Choroid plexus epithelial cell (primary cell): ENCODE results near the gene MAPK7.

Source experiments
- DNase-seq: peaks from one replicate; pipeline ENCODE4 v3.0.0-alpha.2; 2010; ENCODE audit warnings: low read depth
- H3K4me3 ChIP-seq: 2 replicates; pipeline ENCODE4 v1.5.1; 2011; ENCODE audit warnings: low read depth, mild to moderate bottlenecking, control low read depth, low read length, moderate library complexity
- TF ChIP-seq, protein P1 (sequence below): conservative IDR thresholded peaks from 2 replicates; pipeline ENCODE4 v1.5.1; 2011; ENCODE audit warnings: low read depth, mild to moderate bottlenecking, control low read depth, inconsistent platforms, low read length, moderate library complexity

The MAPK7 gene

DNA sequence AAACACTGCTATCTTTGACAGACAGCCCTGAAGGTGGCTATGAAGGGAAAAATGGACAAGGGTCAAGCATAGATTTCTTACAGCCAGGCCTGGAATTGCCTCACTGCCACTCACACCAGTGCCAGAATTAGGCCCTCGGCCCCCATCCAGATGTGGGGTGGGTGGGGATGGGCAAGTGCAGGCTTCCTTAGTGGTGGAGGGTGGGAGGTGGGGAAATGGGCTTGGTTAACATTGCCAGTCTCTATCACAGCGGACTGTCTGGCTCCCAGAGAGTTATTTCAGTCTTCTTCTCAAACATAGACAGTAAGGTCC, 40.6 kb upstream of the MAPK7 start:
- no peak for DNase-seq
- H3K4me3 ChIP-seq, result no peak overlapping the region
- TF ChIP-seq, protein P1, sequence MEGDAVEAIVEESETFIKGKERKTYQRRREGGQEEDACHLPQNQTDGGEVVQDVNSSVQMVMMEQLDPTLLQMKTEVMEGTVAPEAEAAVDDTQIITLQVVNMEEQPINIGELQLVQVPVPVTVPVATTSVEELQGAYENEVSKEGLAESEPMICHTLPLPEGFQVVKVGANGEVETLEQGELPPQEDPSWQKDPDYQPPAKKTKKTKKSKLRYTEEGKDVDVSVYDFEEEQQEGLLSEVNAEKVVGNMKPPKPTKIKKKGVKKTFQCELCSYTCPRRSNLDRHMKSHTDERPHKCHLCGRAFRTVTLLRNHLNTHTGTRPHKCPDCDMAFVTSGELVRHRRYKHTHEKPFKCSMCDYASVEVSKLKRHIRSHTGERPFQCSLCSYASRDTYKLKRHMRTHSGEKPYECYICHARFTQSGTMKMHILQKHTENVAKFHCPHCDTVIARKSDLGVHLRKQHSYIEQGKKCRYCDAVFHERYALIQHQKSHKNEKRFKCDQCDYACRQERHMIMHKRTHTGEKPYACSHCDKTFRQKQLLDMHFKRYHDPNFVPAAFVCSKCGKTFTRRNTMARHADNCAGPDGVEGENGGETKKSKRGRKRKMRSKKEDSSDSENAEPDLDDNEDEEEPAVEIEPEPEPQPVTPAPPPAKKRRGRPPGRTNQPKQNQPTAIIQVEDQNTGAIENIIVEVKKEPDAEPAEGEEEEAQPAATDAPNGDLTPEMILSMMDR, result no peak

DNA sequence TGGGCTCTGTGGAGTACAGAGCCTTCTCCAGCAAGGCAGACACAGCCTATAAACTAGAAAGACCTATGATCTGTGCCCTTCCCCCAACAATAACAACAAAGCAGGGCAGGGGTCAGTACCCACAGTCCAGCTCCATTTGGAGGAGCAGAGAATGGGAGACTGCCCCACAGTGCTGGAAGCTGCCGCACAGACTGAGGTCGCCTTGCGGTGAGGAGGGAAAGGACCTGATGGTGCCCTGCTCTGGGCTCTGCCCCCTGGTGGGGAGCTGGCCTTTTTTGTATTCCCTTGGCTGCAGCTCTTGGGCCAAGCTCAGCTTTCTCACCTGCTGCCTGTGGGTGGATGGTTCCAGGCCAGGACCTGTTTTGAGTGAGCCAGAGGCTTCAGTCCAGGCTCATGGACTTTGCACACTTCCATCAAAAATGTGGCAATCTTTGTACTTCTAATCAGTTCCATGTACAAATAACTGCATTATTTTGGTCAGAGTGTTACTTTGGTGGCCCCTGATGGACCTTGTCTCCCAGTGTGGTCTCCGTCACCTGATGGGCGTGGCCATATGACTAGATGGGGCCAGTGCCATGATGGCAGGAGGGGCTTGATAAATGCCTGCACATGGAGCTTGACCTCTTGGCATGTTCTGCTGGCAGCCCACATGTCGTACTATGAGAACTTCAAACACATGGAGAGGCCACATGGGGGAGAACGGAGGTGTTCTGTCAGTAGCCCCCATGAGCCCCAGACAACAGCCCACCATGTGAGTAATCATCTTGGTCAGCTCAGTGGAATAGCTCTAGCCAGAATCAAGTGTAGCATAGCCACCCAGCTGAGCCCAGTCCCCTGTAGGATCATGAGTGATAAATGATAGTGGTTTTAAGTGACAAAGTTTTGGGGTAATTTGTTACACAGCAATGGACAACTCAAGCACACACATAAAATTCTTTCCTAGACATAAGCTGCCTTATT, 40.0 kb upstream of the MAPK7 start:
- DNase-seq, result peak; percentile 52
- no peak overlapping the region for H3K4me3 ChIP-seq
- TF ChIP-seq, protein P1, result peak; percentile 68

DNA sequence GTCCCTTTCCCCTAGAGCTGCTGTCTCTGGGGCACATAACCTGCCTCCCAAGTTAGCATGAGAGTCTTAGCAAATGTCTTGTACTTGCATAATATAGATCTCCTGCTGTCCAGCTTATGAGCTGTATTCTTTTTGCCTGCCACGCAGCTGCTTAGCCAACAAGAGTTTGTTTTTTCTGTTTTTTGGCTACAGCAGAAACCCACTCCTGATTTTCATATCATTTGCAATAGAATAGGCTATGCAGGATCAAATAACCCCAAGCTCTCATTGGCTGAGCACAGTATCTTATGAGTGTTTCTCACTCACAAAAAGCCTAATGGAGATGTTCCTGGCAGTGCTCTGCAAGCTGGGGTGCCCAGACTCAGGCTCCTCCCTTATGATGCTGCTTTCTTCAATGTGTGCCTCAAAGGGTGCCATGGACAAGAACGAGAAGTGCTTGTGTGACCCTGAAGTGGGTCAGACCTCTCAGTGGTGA, 38.9 kb upstream of the MAPK7 start:
- TF ChIP-seq, protein P1, result no peak
- peak; percentile 71 for DNase-seq
- H3K4me3 ChIP-seq, result no peak overlapping the region

DNA sequence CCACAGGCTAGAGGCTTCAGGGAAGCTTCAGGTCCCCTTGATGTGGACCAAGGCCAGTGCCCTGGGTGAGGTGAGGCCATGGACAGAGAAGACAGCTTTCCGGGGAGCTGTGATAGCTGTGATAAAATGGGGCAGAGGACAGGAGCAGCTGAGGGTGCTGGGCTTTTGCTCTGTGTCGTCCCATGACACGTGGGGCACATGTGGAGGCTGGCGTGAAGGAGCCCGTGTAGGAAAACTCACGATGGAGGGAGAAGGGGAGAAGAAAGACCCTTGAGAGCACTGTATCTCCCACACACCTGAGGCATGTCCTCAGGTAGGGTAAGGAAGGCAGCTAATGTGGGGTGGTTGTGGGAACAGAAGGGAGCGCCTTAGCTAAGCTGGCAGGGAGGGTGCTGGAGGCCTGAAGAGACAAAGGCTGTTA, 37.1 kb upstream of the MAPK7 start:
- H3K4me3 ChIP-seq, result no peak overlapping the region
- DNase-seq, result no peak
- TF ChIP-seq, protein P1, result no peak

DNA sequence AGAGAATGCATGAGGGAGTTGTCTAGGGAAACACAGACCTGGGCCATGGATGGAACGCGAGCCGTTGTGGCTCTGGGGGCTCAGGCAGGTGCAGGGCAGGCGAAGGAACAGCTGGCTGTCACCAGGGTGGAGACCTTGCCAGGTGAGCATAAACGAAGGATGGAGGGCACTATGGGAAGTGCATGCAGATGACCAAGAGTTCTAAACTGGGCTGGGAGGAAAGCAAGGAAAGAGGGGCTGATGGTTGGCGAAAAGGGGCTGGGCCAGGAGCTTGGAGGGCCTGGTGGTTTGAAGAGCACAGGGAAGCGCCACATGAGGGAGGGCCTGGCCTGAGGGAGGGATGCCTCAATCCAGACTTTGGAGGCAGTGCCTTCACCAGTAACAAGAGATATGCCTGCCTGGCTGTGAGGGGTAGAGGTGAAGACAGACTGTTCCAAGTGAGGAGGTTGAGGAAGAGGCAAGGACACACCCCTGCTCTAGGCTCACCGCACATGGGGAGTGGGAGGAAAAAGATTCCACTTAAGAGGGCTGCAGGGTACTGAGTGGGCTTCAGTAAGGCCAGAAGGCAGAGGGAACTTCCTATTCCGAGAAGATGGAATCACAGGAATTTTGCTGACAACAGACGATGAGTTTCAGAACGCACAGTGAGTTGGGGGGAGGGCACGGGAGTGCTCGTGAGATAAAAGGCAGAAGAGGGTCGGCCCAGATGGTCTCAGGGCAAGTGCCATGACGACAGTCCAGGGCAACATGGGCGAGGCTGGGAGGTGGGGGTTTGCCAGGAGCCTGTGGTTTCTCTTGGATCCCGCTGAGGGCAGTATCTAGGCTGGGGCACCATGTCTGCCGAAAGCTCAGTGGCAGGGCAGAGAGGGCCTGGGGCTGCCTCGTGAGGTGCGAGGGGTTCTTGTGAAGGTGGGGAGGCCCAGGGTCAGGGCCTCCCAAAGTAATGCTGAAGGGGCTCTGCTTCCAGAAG, 36.4 kb upstream of the MAPK7 start:
- TF ChIP-seq, protein P1, result no peak
- no peak overlapping the region for H3K4me3 ChIP-seq
- peak; percentile 33 for DNase-seq

DNA sequence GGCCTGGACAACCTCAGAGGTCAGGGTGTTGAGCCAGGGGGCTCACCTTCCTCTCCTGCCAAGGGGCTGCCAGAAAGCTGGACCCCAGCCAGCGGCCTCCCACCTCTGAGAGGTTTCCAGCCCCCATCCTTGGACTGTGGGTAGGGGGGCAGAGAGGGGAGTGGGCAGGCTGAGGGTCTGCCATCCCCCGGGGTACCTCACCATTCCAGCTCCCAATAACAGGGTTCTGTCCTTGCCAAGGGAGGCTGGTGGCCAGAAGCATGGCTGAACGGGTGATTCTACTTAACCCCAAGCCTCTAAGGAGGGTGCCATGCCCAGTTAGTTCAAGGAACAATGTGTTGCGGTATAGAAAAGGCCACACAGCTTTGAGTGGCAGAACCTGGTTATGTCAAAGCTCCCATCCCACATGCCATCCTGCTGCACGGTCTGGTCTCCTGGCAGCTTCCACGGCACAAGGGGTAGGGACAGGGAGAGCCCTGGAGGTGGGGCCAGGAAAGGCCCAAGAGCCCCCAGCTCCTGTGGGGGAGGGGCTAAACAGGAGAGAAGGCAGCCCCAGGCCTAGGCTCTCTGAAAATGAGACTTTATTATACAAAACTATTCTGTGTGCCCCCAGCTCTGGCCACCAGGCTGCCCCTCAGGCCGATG, 35.6 kb upstream of the MAPK7 start:
- no peak for DNase-seq
- no peak overlapping the region for H3K4me3 ChIP-seq
- TF ChIP-seq, protein P1, result no peak
